Measurements from ENCODE around the gene GNG2. TPM values are rescaled to one million over a fixed set of nuclear protein-coding genes. Genes with fewer than 3 reads are reported as not detected.

The GNG2 gene
- polyA plus RNA-seq, 1 of the 3 experiments (the other 2 are of a cell fraction): 17.8 TPM

DNA sequence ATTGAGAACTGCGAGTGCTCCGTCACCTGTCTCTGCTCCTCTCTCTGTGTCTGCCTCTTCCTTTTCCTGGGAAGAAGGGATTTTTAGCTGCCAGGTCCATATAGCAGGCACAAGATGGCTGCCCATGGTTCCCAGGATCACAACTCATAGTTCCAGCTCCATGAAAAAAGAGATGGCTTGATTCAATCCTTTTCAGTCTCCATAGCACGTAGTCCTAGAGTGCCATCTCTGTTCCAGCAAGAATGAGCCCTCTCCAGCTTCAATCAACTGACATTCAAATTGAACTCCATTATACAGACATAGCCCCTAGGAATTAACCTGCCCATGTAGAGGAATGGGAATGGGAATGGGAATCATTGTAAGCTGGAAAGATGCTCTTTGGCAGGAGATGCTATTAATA lies 94.2 kb downstream of the GNG2 start:
- Histone ChIP-seq H3F3A (replicated peaks; ENCODE audit: insufficient read depth) (no peaks in the 10 kb centered on the region), H2AFZ (ENCODE audit: low read depth) (no peak overlapping the region), H3K9ac (no peak overlapping the region), H3K9me2 (no peaks in the 10 kb centered on the region), H3K36me3 (replicated peaks in 1 of 2; ENCODE audit: control insufficient read depth in 1 of 2, insufficient read depth in 2 of 2, low read length in 1 of 2) (peaks cover 30 to 47% of the 10 kb centered on the region in 2 experiments), H3K4me3 (ENCODE audit: low read depth in 2 of 2, low read length in 1 of 2) (no peak overlapping the region), H3K9me3 (peaks cover 12% of the 10 kb centered on the region; the same call in 1 of the 2 replicates), H3K4me2 (no peak overlapping the region), H3K4me1 (ENCODE audit: control insufficient read depth in 1 of 2, insufficient read depth in 2 of 2, low read depth in 1 of 2, low read length in 1 of 2) (no peaks in the 10 kb centered on the region), H3K27me3 (ENCODE audit: insufficient read depth) (no peaks in the 10 kb centered on the region), H3K27ac (ENCODE audit: low read depth in 2 of 2, low read length in 1 of 2) (no peak overlapping the region; a peak in 1 of 4 replicates), H4K20me1 (ENCODE audit: insufficient read depth) (no peaks in the 10 kb centered on the region), H3K79me2 (ENCODE audit: insufficient read depth) (no peaks in the 10 kb centered on the region)
- TF ChIP-seq, protein P1, sequence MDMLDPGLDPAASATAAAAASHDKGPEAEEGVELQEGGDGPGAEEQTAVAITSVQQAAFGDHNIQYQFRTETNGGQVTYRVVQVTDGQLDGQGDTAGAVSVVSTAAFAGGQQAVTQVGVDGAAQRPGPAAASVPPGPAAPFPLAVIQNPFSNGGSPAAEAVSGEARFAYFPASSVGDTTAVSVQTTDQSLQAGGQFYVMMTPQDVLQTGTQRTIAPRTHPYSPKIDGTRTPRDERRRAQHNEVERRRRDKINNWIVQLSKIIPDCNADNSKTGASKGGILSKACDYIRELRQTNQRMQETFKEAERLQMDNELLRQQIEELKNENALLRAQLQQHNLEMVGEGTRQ (IDR thresholded peaks at IDR 0.05; ENCODE audit: borderline replicate concordance, low read depth, low read length): no peak
- TF ChIP-seq EZH2phosphoT487 (IDR thresholded peaks at IDR 0.05; ENCODE audit: borderline replicate concordance, low read depth) (no peak), RAD21 (IDR thresholded peaks at IDR 0.05; ENCODE audit: low read length) (peak; percentile 16; the same call in 1 of the 2 replicates), SMC3 (IDR thresholded peaks at IDR 0.05; ENCODE audit: low read depth, low read length) (no peak)
- TF ChIP-seq, protein P2, sequence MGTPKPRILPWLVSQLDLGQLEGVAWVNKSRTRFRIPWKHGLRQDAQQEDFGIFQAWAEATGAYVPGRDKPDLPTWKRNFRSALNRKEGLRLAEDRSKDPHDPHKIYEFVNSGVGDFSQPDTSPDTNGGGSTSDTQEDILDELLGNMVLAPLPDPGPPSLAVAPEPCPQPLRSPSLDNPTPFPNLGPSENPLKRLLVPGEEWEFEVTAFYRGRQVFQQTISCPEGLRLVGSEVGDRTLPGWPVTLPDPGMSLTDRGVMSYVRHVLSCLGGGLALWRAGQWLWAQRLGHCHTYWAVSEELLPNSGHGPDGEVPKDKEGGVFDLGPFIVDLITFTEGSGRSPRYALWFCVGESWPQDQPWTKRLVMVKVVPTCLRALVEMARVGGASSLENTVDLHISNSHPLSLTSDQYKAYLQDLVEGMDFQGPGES (IDR thresholded peaks at IDR 0.05; ENCODE audit: low read depth, low read length): no peak
- WGBS (ENCODE audit: low lambda C conversion rate): 97% methylated on average over 3 of the region's 3 CpGs
- CTCF ChIA-PET: interaction anchor here (0.8 to 2.4 kb wide), 4 partner anchors 19 to 179 kb away, joined by 3 to 7 read pairs (median 4); no protein-coding TSS in a partner anchor
- POLR2A ChIA-PET: interaction anchor here (0.6 kb wide), 1 partner anchor 357 kb away, joined by 3 read pairs; no protein-coding TSS in a partner anchor
- DNase-seq: no peak

DNA sequence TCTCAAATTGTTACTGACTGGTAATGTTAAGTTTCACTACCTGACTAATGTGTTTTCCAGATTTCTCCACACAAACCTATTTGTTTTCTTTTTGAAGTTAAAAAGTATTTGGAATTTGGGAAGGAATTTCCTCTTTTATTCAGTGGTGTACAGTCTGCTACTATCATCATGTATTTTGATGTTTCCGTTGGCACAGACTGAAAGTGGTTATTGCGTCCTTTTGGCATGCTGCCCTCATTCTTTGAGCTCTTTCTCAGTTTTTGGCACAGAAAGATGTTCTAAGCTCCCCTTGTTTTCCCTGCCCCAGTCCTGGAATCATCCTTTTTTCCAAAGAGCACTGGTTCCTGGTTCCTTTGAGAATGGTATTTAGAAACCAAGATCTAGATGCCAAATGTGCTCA lies 97.5 kb downstream of the GNG2 start:
- no peaks in the 10 kb centered on the region for H3K27me3 ChIP-seq (ENCODE audit: insufficient read depth)
- H3K27ac ChIP-seq (ENCODE audit: low read depth in 2 of 2, low read length in 1 of 2): no peak overlapping the region
- POLR2A ChIA-PET: no interaction called here
- H3K36me3 ChIP-seq (replicated peaks in 1 of 2; ENCODE audit: control insufficient read depth in 1 of 2, insufficient read depth in 2 of 2, low read length in 1 of 2): peaks cover 11 to 39% of the 10 kb centered on the region in 2 experiments
- H2AFZ ChIP-seq (ENCODE audit: low read depth): no peak overlapping the region
- H3K9me3 ChIP-seq: peaks cover 12% of the 10 kb centered on the region; the same call in 1 of the 2 replicates
- peaks cover 6 to 8% of the 10 kb centered on the region in 2 experiments; a peak in 3 of 4 replicates for H3K4me1 ChIP-seq (ENCODE audit: control insufficient read depth in 1 of 2, insufficient read depth in 2 of 2, low read depth in 1 of 2, low read length in 1 of 2)
- H3K4me3 ChIP-seq (ENCODE audit: low read depth in 2 of 2, low read length in 1 of 2): no peak overlapping the region; a peak in 1 of 4 replicates
- H4K20me1 ChIP-seq (ENCODE audit: insufficient read depth): no peaks in the 10 kb centered on the region
- no peak overlapping the region for H3K9ac ChIP-seq
- no peaks in the 10 kb centered on the region for H3F3A ChIP-seq (replicated peaks; ENCODE audit: insufficient read depth)
- no peaks in the 10 kb centered on the region for H3K79me2 ChIP-seq (ENCODE audit: insufficient read depth)
- TF ChIP-seq NFIC (IDR thresholded peaks at IDR 0.05; ENCODE audit: borderline replicate concordance) (peak; percentile 46), SMC3 (IDR thresholded peaks at IDR 0.05; ENCODE audit: low read depth, low read length) (no peak)
- CTCF ChIA-PET: interaction anchor here (0.7 to 2.1 kb wide), 3 partner anchors 21 to 178 kb away, joined by 3 to 7 read pairs (median 4); no protein-coding TSS in a partner anchor
- WGBS (ENCODE audit: low lambda C conversion rate): 65% methylated on average over 2 of the region's 2 CpGs
- DNase-seq: no peak
- no peak overlapping the region for H3K4me2 ChIP-seq
- no peaks in the 10 kb centered on the region for H3K9me2 ChIP-seq

DNA sequence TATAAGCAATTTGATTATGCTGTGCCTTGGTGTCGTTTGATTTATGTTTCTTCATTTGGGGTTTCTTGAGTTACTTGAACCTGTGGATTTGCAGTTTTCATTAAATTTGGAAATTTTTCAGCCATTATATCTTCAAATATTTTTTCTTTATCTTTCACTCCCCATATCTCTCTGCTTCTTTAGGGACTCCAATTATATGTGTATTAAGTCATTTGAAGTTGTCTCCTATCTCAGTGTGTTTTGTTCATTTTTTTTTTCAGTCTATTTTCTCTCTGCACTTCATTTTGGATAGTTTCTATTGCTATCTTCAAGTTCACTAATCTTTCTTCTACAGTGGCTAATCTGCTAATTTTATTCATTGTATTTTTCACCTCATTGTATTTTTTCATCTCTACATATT lies 99.5 kb downstream of the GNG2 start:
- DNase-seq: no peak
- peaks cover 6 to 32% of the 10 kb centered on the region in 2 experiments for H3K36me3 ChIP-seq (replicated peaks in 1 of 2; ENCODE audit: control insufficient read depth in 1 of 2, insufficient read depth in 2 of 2, low read length in 1 of 2)
- no peaks in the 10 kb centered on the region for H3K27me3 ChIP-seq (ENCODE audit: insufficient read depth)
- POLR2A ChIA-PET: no interaction called here
- H3K9me3 ChIP-seq: peaks cover 12% of the 10 kb centered on the region; the same call in 1 of the 2 replicates
- H3K4me1 ChIP-seq (ENCODE audit: control insufficient read depth in 1 of 2, insufficient read depth in 2 of 2, low read depth in 1 of 2, low read length in 1 of 2): peaks cover 7 to 13% of the 10 kb centered on the region in 2 experiments; a peak in 3 of 4 replicates
- WGBS (ENCODE audit: low lambda C conversion rate): 76% methylated on average over 1 of the region's 1 CpG
- no peaks in the 10 kb centered on the region for H4K20me1 ChIP-seq (ENCODE audit: insufficient read depth)
- CTCF ChIA-PET: no interaction called here
- H3F3A ChIP-seq (replicated peaks; ENCODE audit: insufficient read depth): no peaks in the 10 kb centered on the region
- H3K4me3 ChIP-seq (ENCODE audit: low read depth in 2 of 2, low read length in 1 of 2): no peak overlapping the region
- H3K9me2 ChIP-seq: no peaks in the 10 kb centered on the region
- no peak overlapping the region for H3K27ac ChIP-seq (ENCODE audit: low read depth in 2 of 2, low read length in 1 of 2)
- H3K9ac ChIP-seq: no peak overlapping the region
- TF ChIP-seq MXI1 (IDR thresholded peaks at IDR 0.05; ENCODE audit: low read depth, low read length) (no peak), TCF12 (IDR thresholded peaks at IDR 0.05) (no peak), RFX5 (IDR thresholded peaks at IDR 0.05; ENCODE audit: low read length) (no peak), FOXM1 (IDR thresholded peaks at IDR 0.05; ENCODE audit: low read depth) (no peak), GABPA (IDR thresholded peaks at IDR 0.05; ENCODE audit: low read depth) (no peak)
- TF ChIP-seq, protein P3, sequence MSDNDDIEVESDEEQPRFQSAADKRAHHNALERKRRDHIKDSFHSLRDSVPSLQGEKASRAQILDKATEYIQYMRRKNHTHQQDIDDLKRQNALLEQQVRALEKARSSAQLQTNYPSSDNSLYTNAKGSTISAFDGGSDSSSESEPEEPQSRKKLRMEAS (IDR thresholded peaks at IDR 0.05; ENCODE audit: low read depth): no peak
- TF ChIP-seq, protein P4, sequence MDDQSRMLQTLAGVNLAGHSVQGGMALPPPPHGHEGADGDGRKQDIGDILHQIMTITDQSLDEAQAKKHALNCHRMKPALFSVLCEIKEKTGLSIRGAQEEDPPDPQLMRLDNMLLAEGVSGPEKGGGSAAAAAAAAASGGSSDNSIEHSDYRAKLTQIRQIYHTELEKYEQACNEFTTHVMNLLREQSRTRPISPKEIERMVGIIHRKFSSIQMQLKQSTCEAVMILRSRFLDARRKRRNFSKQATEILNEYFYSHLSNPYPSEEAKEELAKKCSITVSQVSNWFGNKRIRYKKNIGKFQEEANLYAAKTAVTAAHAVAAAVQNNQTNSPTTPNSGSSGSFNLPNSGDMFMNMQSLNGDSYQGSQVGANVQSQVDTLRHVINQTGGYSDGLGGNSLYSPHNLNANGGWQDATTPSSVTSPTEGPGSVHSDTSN (IDR thresholded peaks at IDR 0.05): no peak
- H3K79me2 ChIP-seq (ENCODE audit: insufficient read depth): no peaks in the 10 kb centered on the region
- no peak overlapping the region for H2AFZ ChIP-seq (ENCODE audit: low read depth)
- no peak overlapping the region for H3K4me2 ChIP-seq

Measured in SK-N-SH (cell line).